Peyer's patch (tissue), 4 donors: ENCODE results near the gene GRAMD2A. TPM values are rescaled to one million over a fixed set of nuclear protein-coding genes. Genes with fewer than 3 reads are reported as not detected.

Source experiments
- DNase-seq, 3 donors: peaks; one replicate each; pipeline ENCODE4 v3.0.0-alpha.2; 2017 to 2019
- H3K27ac ChIP-seq, 4 donors: fragments of 200-600 bp; sonication (generic); one replicate each; pipeline ENCODE4 v1.5.1; 2016 to 2019
- H3K27me3 ChIP-seq, 2 donors: fragments of 200-600 bp; sonication (generic); one replicate each; pipeline ENCODE4 v1.5.1; 2019
- H3K36me3 ChIP-seq, 3 donors: fragments of 200-600 bp; sonication (generic); one replicate each; pipeline ENCODE4 v1.5.1; 2016 to 2019
- H3K4me1 ChIP-seq, 4 donors: fragments of 200-600 bp; sonication (generic); one replicate each; pipeline ENCODE4 v1.5.1; 2016 to 2019
- H3K4me3 ChIP-seq, 4 donors: fragments of 200-600 bp; sonication (generic); 1 replicate in 3 of 4; 2 replicates in 1 of 4; pipeline ENCODE4 v1.5.1; 2016 to 2019; ENCODE audit warnings: mild to moderate bottlenecking in 1 of 4
- H3K9me3 ChIP-seq, 4 donors: fragments of 200-600 bp; sonication (generic); one replicate each; pipeline ENCODE4 v1.5.1; 2016 to 2019; ENCODE audit warnings: mild to moderate bottlenecking in 1 of 4
- CTCF ChIP-seq, 6 experiments: fragments of 450-650 bp in 4 of 6; fragments of 200-600 bp in 2 of 6; sonication (generic) in 1 of 6; IDR thresholded peaks; one replicate each; pipeline ENCODE4 v1.5.1; 2017 to 2019; ENCODE audit warnings: antibody characterized with exemption in 6 of 6, mild to moderate bottlenecking in 3 of 6, moderate library complexity in 1 of 6
- POLR2A ChIP-seq, 2 donors: fragments of 450-650 bp; IDR thresholded peaks; one replicate each; pipeline ENCODE4 v1.5.1; 2017; ENCODE audit warnings: antibody characterized with exemption in 2 of 2, mild to moderate bottlenecking in 2 of 2, moderate library complexity in 2 of 2
- total RNA-seq, 4 donors: library from RNA; depleted of rRNA; stranded (reverse); fragments of >200 nt; gene quantifications; one replicate each; pipeline ENCODE4 v1.1.0, GENCODE V29; 2016

Gene GRAMD2A
- total RNA-seq, 4 donors from 2014 or later = 3.3 to 27.8 (median 20.4) TPM

GRCh38 chr15:72227720-72228119 lies 30.1 kb upstream of the GRAMD2A start:
- peaks cover 4 to 53% (median 13%) of the 10 kb centered on the region in 4 donors for H3K4me1 ChIP-seq
- H3K36me3 ChIP-seq = no peaks in the 10 kb centered on the region
- peak overlapping the region in 3 of 4 donors; percentile 86 to 98 (median 97) for H3K27ac ChIP-seq
- H3K9me3 ChIP-seq = no peaks in the 10 kb centered on the region
- H3K4me3 ChIP-seq = peak overlapping the region in 2 of 4 donors; percentile 22 to 89
- no peaks in the 10 kb centered on the region for H3K27me3 ChIP-seq
- TF ChIP-seq CTCF (IDR thresholded peaks at IDR 0.05) (no peak), POLR2A (IDR thresholded peaks at IDR 0.05) (no peak)
- DNase-seq = no peak

GRCh38 chr15:72227192-72227586 lies 29.6 kb upstream of the GRAMD2A start:
- Histone ChIP-seq H3K9me3 (no peaks in the 10 kb centered on the region), H3K4me1 (peaks cover 4 to 53% (median 13%) of the 10 kb centered on the region in 4 donors), H3K4me3 (no peak overlapping the region), H3K27me3 (no peaks in the 10 kb centered on the region), H3K36me3 (no peaks in the 10 kb centered on the region), H3K27ac (peak overlapping the region; percentile 3 to 97 (median 68))
- DNase-seq = peak in 1 of 3 donors; percentile 65
- TF ChIP-seq CTCF (IDR thresholded peaks at IDR 0.05) (no peak), POLR2A (IDR thresholded peaks at IDR 0.05) (no peak)

GRCh38 chr15:72223278-72223677 lies 25.7 kb upstream of the GRAMD2A start:
- Histone ChIP-seq H3K27me3 (no peaks in the 10 kb centered on the region), H3K4me3 (no peak overlapping the region), H3K36me3 (peaks cover 0 to 13% (median 0%) of the 10 kb centered on the region in 3 donors), H3K27ac (no peak overlapping the region), H3K4me1 (peaks cover 4 to 35% (median 11%) of the 10 kb centered on the region in 4 donors), H3K9me3 (no peaks in the 10 kb centered on the region)
- TF ChIP-seq POLR2A (IDR thresholded peaks at IDR 0.05) (no peak), CTCF (IDR thresholded peaks at IDR 0.05) (no peak)
- no peak for DNase-seq

- TF ChIP-seq POLR2A (IDR thresholded peaks at IDR 0.05) (no peak), CTCF (IDR thresholded peaks at IDR 0.05) (peak in 1 of 6 experiments; percentile 5)
- Histone ChIP-seq H3K36me3 (peaks cover 0 to 22% (median 0%) of the 10 kb centered on the region in 3 donors), H3K27me3 (no peaks in the 10 kb centered on the region), H3K9me3 (no peaks in the 10 kb centered on the region), H3K27ac (peak overlapping the region in 1 of 4 donors; percentile 21), H3K4me3 (no peak overlapping the region), H3K4me1 (peaks cover 4 to 26% (median 11%) of the 10 kb centered on the region in 4 donors)
- DNase-seq = peak in 2 of 3 donors; percentile 69 to 77
These were observed 24.8 kb upstream of the GRAMD2A start for GRCh38 chr15:72222393-72222792.

DNA sequence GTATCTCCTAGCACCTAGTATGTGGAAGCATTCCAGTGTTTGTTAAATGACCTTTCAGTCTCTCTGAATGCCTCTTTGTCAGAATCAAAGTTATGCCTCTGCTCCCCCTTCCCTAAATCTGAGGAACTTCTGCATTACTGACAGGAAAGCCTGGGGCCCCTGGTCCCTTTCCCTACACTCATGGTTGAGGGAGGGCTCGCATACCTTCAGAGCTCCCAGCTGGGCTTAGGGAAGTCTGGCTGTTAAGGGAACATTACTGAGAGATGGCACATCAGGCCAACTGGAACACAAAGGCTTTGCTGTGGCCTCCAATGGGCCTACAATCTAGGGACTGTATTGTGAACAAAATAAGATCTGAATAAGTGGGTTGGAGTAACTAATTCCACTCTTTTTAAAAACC lies 23.1 kb upstream of the GRAMD2A start:
- peaks cover 0 to 38% (median 0%) of the 10 kb centered on the region in 3 donors for H3K36me3 ChIP-seq
- DNase-seq = peak in 1 of 3 donors; percentile 25
- TF ChIP-seq POLR2A (IDR thresholded peaks at IDR 0.05) = no peak
- TF ChIP-seq CTCF (IDR thresholded peaks at IDR 0.05) = no peak
- no peaks in the 10 kb centered on the region for H3K9me3 ChIP-seq
- peaks cover 0 to 16% (median 0%) of the 10 kb centered on the region in 4 donors for H3K4me1 ChIP-seq
- no peak overlapping the region for H3K27ac ChIP-seq
- no peak overlapping the region for H3K4me3 ChIP-seq
- H3K27me3 ChIP-seq = no peaks in the 10 kb centered on the region
